ENCODE measurements around the gene PCDHGA12. TPM values are rescaled to one million over a fixed set of nuclear protein-coding genes. Genes with fewer than 3 reads are reported as not detected.
"Not testable (repeated sequence)": the region's sequence is repeated elsewhere in the genome, so short reads cannot be mapped to it uniquely, and the experiment has no call there.

Gene PCDHGA12
- 10.3 TPM for total RNA-seq
- long read RNA-seq, partial matches to known transcripts = 0 of 6 reads
- long read RNA-seq, other reads (novel, unspliced or antisense) = 4 of 6 reads

- intact Hi-C loops (cut with DNase I) = loop anchor here (5.0 kb wide), 1 partner anchor 92 kb away; no protein-coding TSS in a partner anchor
- DNase-seq (ENCODE audit: low spot score) = no peak
These were observed at the start of gene PCDHGA12 for GRCh38 chr5:141430332-141431113. PCDHGA12 (plus strand) TSS chr5:141430507; CDS start chr5:141430760, 253 bp downstream.

GRCh38 chr5:141382469-141383294 is 47.6 kb upstream of the PCDHGA12 start, which contains the start of gene PCDHGA7:
PCDHGA7 (plus strand) TSS chr5:141382742; CDS start chr5:141382900, 158 bp downstream.
- intact Hi-C loops (cut with DNase I) = no loop called here
- no peak for DNase-seq (ENCODE audit: low spot score)

- intact Hi-C loops (cut with DNase I) = no loop called here
- no peak for DNase-seq (ENCODE audit: low spot score)
These were observed 47.0 kb upstream of the PCDHGA12 start for GRCh38 chr5:141383345-141383744.

GRCh38 chr5:141384471-141385267 is 45.6 kb upstream of the PCDHGA12 start:
- DNase-seq (ENCODE audit: low spot score) = no peak
- intact Hi-C loops (cut with DNase I) = no loop called here

- DNase-seq (ENCODE audit: low spot score); intact Hi-C loops (cut with DNase I): not testable (repeated sequence)
These were observed 42.6 kb upstream of the PCDHGA12 start, which contains the start of gene PCDHGB4 for GRCh38 chr5:141387557-141388311. PCDHGB4 (plus strand) TSS chr5:141387698; CDS start chr5:141387885, 187 bp downstream.

- no peak for DNase-seq (ENCODE audit: low spot score)
- intact Hi-C loops (cut with DNase I) = no loop called here
These were observed 41.6 kb upstream of the PCDHGA12 start for GRCh38 chr5:141388661-141389060.

GRCh38 chr5:141389153-141390042 is 40.9 kb upstream of the PCDHGA12 start:
- intact Hi-C loops (cut with DNase I) = loop anchor here (2.0 kb wide), 1 partner anchor 19 kb away; the partner anchor contains the start of gene PCDHGB3
- no peak for DNase-seq (ENCODE audit: low spot score)

- DNase-seq (ENCODE audit: low spot score) = no peak
- intact Hi-C loops (cut with DNase I) = no loop called here
These were observed 37.7 kb upstream of the PCDHGA12 start, which contains the start of gene PCDHGA8 for GRCh38 chr5:141392429-141393198. PCDHGA8 (plus strand) TSS chr5:141392633; CDS start chr5:141392814, 181 bp downstream.

- intact Hi-C loops (cut with DNase I) = no loop called here
- DNase-seq (ENCODE audit: low spot score) = no peak
These were observed 37.0 kb upstream of the PCDHGA12 start for GRCh38 chr5:141393267-141393666.

GRCh38 chr5:141394401-141395187 is 35.7 kb upstream of the PCDHGA12 start:
- intact Hi-C loops (cut with DNase I); DNase-seq (ENCODE audit: low spot score): not testable (repeated sequence)

GRCh38 chr5:141397756-141398551 is 32.4 kb upstream of the PCDHGA12 start, which contains the start of gene PCDHGB5:
PCDHGB5 (plus strand) TSS chr5:141397947; CDS start chr5:141398128, 181 bp downstream.
- DNase-seq (ENCODE audit: low spot score); intact Hi-C loops (cut with DNase I): not testable (repeated sequence)

GRCh38 chr5:141398608-141399007 is 31.7 kb upstream of the PCDHGA12 start:
- intact Hi-C loops (cut with DNase I) = no loop called here
- peak; percentile 5 for DNase-seq (ENCODE audit: low spot score)

- peak; percentile 46 for DNase-seq (ENCODE audit: low spot score)
- intact Hi-C loops (cut with DNase I) = loop anchor here (5.0 kb wide), 1 partner anchor 42 kb away; the partner anchor contains the start of genes PCDHGA4 and PCDHGB2
These were observed 30.6 kb upstream of the PCDHGA12 start for GRCh38 chr5:141399555-141400258.

- intact Hi-C loops (cut with DNase I) = loop anchor here (5.0 kb wide), 1 partner anchor 45 kb away; the partner anchor contains the start of genes PCDHGA4 and PCDHGB2
- DNase-seq (ENCODE audit: low spot score) = no peak
These were observed 27.6 kb upstream of the PCDHGA12 start, which contains the start of gene PCDHGA9 for GRCh38 chr5:141402553-141403243. PCDHGA9 (plus strand) TSS chr5:141402778; CDS start chr5:141402953, 175 bp downstream.

Measured in cardiac septum (tissue), 1 donor.